ENCODE results near the gene CD27. TPM values are rescaled to one million over a fixed set of nuclear protein-coding genes. Genes with fewer than 3 reads are reported as not detected.
A peak's percentile ranks its signal among the peaks of the same experiment; 100 is the strongest.

Gene CD27
- total RNA-seq, 1 donor from 2014 or later, result 0.40 TPM

DNA sequence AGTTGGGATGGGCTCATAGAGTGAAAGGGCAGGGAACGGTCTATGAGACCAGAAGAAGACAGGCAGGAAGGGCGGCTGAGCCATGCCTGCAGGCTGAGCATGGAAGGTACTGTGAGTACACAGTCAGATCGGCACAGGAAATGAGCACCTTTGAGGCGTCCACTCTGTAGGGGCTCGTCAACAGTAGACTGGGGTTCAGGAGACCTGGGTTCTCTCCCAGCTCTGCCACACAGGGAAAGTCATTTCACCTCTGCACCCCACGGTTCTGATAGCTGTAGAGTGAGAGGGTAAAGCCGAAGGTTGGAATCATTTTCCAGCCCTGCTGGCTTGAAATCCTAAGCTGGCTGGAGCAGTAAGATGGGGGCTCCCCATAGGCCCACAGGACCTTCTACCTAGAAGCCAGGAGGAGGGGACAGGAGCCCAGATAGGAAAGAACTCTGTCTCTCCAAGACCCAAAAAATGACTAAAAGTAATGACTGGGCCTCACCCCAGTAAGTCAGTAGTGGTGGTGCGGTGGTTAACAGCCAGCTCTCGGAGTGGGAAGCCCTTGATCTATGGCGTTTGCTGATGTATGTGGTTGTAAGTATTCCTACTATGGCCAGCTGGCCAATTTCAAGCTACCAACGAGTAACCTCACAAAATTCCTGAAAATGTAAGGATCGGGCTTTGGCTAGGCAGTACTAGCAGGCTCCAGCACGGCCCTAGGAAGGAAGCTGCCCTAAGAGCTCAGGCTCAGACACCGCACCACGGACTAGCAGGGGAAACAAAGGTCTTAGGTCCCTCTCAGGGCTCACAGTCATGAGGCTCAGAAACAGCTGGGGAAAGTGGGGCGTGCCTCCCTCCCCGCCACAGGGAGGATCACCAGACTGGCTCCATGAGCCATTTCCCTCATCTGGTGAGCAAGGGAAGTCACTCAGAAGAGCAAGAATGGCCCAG, 10.3 kb upstream of the CD27 start:
- ATAC-seq, result peak; percentile 10

DNA sequence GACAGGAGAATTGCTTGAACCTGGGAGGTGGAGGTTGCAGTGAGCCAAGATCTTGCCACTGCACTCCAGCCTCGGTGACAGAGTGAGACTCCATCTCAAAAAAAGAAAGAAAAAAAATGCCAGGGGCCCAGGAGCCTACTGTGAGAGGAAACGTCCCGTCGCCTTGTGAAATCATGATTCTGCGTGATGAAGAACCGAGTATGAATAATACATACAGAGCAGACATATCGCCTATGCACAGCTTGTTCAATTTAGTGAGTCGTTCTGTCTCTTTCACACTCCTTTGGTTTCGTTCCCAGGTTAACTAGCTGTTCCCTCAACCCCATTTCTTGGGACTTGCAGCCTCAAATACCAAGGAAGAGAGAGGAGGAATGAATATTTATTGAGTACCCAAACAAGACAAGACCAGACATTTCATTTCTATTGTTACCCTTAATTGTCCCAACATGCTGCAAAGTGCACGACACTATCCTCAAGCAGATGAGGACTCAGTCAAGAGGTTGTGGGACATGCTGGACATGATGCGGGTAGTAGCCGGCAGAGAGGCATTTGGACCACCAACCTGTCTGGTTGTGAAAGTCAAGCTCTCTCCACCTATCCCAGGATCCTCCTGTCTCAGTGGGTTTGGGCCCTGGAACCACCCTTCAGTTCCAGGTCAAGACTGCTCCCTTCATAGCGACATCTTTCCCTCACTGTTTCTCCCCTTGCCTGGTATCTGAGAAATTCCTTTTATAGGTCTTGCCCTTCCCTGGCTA, 8.6 kb upstream of the CD27 start:
- ATAC-seq, result no peak

DNA sequence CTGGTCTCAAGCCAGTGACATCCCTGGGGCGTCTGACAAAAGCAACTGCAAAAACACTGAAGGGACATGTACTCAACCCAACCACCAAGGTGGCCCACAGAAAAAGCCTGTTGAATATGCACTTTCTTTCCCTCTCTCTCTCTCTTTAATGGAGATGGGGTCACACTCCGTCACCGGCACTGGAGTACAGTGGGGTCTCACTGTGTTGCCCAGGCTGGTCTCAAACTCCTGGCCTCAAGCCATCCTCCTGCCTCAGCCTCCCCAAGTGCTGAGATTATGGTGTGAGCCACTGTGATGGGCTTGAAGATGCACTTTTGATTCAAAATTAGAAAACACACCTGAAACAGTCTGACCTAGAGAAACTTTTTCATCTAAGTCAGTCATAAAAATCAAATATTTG, 7.2 kb upstream of the CD27 start:
- ATAC-seq, result no peak

DNA sequence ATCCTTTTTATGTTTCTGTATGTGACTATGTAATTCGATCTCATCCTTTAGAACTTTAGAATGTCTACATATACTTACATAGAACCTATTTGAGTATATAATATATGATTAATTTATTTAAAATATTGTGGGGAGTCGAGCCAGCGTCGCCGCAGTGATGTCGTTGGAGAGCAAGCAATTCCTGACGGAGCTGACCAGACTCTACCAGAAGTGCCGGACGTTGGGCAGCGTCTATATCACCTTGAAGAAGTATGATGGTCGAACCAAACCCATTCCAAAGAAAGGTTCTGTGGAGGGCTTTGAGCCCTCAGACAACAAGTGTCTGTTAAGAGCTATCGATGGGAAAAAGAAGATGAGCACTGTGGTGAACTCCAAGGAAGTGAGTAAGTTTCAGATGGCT, 6.4 kb upstream of the CD27 start:
- ATAC-seq, result no peak

DNA sequence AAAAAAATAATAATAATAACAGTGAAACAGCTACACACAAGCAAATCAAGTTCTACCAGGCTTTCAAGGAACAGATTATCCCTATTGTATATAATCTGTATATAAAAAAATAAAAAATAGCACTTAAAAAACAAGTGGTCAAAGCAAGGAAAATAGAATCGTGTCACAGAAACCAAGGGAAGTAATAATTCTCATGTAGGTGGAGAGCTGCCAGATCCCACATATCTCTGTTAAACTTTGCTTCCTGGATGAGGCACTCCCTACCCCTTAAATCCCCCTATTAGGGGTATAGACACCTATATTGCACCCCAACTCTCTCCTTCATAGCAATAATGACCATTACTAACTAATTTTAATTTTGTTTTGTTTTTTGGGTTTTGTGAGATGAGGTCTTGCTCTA, 4.4 kb upstream of the CD27 start:
- no peak for ATAC-seq

DNA sequence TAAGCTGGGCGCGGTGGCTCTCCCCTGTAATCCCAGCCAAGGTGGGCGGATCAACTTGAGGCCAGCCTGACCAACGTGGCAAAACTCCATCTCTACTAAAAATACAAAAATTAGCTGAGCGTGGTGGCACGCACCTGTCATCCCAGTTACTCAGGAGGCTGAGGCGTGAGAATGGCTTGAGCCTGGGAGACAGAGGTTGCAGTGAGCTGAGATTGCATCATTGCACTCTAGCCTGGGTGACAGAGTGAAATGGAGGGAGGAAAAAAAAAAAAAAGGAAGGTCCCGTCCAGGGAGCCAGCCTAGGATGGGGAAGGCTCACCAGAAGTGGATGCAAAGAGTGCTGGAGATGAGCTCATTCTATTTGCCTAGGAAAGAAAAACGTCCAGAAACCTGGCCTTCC, 1.9 kb upstream of the CD27 start:
- ATAC-seq, result no peak

DNA sequence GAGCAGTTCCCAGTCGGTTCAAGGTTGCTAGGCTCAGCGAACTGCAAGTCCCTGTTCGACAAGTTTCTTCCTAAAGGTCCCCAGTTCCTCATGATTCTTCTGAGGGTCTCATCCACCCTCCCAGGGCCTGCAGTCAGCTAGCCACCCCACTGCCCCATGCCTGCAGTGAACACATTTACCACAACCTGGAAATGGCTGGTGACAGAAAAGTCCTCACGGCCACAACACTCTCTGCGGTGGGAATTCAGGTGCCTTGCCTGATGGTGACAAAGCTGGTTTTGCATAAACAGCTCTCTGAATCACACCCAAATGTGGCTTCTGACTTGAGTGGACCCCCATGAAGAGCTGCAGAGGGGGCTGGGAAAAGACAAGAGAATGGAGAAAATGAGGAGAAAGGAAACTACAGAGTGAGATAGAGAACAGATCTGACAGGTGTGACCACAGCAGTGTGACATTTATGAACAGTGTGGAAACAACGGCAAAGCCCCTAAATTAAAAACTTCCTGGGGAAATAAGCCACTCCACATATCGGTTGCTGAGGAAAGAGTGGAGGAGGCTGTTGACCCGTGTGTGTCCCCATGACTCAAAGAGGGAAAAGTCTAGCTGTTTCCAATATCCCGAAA, 1.3 kb upstream of the CD27 start:
- no peak for ATAC-seq

DNA sequence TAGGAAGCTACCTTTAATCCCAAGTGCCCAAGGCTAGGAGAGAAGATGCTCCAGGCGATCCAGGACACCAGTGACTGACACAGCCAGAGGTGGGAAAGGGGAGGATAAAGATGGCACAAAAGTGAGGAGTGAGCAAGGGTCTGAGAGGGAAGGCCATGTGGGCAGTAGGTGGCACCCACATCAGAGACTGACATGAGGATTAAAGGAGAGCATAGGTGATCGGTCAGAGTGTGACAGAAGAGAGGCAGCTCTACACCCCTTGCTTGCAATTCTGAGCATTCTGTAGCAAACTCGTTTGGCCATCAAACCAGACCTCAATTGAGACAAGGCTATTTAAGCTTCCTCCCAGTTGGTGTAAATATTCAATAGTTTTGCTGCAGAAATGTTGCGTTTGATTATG, 724 bp upstream of the CD27 start:
- no peak for ATAC-seq

DNA sequence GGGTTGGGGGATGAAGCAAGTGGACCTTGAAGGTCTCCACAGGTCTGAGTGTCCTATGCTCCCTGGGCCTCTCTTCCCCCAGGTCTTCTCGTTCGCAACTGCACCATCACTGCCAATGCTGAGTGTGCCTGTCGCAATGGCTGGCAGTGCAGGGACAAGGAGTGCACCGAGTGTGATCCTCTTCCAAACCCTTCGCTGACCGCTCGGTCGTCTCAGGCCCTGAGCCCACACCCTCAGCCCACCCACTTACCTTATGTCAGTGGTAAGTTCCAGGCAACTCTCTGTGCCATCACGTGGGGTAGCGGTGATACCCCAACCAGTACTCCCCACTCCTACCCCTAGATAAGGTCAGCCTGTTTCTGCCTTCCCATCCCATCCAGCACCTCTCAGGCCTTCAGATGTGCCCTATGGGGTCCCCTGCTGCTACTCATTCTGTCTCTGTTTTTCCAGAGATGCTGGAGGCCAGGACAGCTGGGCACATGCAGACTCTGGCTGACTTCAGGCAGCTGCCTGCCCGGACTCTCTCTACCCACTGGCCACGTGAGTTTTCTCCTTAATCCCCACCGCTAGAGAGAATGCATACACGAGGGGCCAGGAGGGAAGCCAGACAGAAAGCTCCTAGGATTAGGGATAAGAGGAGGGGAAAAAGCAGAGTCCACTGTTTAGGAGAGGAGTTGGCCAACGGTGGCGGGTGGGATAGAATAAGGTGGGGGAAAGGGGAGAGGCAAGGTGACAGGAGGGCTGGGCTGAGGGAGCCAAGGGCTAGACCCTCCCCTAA, 5.5 kb downstream of the CD27 start:
- no peak for ATAC-seq

DNA sequence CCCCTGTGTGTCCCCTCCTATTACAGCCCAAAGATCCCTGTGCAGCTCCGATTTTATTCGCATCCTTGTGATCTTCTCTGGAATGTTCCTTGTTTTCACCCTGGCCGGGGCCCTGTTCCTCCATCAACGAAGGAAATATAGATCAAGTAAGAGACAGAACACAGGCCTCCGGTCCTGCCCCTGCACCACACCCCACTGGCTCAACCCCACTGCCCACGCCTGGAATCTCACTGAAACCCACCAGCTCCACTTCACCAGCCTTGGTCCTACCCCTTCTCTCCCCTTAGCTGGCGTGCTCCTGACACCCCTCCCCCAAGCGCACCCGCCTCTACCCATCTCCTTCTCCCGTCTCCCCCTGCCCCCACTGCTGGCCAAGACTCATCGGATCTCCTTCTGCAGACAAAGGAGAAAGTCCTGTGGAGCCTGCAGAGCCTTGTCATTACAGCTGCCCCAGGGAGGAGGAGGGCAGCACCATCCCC, 6.2 kb downstream of the CD27 start:
- peak; percentile 5 for ATAC-seq

DNA sequence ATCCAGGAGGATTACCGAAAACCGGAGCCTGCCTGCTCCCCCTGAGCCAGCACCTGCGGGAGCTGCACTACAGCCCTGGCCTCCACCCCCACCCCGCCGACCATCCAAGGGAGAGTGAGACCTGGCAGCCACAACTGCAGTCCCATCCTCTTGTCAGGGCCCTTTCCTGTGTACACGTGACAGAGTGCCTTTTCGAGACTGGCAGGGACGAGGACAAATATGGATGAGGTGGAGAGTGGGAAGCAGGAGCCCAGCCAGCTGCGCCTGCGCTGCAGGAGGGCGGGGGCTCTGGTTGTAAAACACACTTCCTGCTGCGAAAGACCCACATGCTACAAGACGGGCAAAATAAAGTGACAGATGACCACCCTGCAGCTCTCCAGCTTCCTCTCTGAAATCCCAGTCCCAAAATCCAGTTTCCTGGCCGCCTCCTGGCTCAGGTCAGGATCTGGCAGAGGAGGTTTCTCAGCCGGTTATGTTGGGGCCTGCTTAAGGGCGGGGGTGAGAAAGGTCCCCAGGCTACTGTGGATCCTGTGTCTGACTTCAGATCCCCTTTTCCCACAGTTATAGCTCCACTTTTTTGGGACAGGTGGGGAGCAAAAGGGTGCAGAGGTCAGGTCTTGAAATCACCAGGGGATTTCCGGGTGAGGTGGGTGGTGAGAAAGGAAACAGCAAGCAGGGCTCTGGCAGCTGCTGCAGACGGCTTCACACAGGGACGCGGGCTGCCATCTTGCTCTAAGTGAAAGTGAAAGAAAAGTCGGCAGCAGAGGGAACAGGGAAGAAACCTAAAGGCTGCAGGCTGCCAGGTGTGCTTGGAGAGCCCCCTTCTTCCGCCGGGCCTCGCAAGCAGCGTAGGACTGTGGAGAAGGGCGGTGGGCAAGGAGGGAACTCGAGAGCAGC, 6.8 kb downstream of the CD27 start, which contains the start of gene TAPBPL:
Gene TAPBPL, plus strand, starts transcription at position 695 of the 897 bp plus-strand sequence. CDS start 207 bp downstream, outside the sequence.
- ATAC-seq, result peak; percentile 64

DNA sequence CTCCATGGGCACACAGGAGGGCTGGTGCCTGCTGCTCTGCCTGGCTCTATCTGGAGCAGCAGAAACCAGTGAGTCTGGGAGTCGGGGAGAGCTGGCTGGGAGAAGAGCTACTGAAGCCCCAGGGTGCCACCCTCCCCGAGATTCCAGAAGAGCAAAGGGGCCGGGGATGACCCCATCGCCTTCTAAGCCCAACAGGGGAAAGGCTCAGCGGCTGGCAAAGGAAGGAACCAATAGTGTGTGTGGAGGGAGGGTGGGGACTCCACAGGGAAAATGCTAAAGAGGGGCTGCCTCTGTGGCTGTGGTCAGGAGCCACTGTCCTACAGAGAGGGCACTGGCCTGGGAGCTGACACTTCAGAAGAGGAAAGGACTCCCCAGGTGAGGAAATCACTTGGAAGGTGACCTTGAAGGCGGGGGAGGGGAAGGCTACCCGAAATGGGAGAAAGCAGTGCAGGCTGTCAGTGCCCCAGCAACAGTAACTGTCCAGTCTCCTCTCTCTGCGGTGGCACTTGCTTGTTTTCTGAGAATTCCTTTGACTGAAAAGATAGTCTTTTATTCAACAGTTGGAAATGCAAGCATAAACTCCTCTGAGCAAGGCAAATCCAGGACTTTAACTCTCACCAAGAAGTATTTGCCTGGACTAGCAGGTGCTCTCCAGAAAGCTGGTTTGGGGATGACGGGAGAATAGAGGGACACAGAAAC, 7.6 kb downstream of the CD27 start:
- ATAC-seq, result peak; percentile 19

DNA sequence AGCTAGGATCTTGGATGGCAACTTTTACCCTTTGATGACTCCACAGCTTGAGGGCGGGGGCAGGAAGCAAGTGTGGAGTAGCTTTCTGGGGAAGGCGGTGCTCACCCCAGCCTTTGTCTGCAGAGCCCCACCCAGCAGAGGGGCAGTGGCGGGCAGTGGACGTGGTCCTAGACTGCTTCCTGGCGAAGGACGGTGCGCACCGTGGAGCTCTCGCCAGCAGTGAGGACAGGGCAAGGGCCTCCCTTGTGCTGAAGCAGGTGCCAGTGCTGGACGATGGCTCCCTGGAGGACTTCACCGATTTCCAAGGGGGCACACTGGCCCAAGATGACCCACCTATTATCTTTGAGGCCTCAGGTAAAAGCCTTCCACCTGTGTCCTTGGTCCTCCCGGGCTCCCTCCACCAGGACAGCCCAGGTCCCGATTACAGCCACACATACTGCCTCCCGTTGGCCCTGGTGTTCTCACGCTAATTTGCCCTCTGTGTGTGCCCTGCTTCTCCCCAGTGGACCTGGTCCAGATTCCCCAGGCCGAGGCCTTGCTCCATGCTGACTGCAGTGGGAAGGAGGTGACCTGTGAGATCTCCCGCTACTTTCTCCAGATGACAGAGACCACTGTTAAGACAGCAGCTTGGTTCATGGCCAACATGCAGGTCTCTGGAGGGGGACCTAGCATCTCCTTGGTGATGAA, 8.3 kb downstream of the CD27 start:
- peak; percentile 68 for ATAC-seq

DNA sequence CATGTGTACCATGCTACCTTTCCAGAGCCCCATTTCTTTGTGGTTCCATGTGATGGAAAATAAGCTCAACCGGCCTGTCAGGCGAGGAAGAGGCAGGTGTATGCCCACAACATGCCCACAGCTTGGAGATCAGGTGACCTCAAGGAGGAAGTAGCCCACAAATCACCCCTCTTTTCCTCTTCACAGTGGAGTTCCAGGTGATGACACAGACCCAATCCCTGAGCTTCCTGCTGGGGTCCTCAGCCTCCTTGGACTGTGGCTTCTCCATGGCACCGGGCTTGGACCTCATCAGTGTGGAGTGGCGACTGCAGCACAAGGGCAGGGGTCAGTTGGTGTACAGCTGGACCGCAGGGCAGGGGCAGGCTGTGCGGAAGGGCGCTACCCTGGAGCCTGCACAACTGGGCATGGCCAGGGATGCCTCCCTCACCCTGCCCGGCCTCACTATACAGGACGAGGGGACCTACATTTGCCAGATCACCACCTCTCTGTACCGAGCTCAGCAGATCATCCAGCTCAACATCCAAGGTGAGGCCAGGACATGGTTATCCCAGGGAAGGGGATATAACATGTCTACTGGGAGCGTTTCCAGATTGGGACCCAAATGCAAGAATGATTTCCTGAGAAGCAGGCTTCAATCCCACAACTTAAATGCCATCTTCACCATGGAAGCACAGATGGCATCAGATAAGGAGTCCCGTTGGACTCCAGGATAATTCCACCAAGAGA, 12.6 kb downstream of the CD27 start:
- no peak for ATAC-seq

DNA sequence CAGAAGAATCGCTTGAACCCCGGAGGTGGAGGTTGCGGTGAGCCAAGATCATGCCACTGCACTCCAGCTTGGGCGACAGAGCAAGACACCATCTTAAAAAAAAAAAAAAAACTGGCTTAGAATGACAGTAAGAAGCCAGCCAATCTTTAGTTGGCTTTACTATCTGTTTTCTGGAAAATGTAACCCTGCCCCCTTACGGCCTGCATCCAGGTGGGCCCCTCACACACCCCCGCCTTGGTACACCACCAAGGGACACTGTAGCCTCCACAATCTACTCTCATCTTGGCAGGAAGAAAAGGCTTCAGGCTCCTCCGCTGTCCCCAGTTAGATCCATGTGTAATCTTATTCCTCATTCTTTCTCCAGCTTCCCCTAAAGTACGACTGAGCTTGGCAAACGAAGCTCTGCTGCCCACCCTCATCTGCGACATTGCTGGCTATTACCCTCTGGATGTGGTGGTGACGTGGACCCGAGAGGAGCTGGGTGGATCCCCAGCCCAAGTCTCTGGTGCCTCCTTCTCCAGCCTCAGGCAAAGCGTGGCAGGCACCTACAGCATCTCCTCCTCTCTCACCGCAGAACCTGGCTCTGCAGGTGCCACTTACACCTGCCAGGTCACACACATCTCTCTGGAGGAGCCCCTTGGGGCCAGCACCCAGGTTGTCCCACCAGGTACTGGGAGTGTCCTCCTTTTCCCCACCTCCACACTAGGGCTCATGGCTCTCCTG, 13.7 kb downstream of the CD27 start:
- ATAC-seq, result no peak

DNA sequence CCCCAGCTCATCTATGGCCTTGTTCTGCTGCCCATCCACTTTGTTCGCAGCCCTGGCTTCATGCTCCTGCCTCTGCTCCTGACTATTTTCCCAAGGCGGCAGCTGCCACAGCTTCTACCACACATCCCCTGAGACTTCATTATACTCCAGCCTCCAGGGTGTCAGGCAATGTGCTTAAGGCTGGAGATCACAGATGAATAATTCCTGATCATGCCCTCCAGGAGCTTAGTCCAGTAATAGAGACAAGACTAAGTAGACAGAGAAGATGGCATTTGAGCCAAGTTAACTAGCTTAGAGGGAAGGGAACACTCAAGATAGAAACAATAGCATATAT, 14.2 kb downstream of the CD27 start:
- no peak for ATAC-seq

DNA sequence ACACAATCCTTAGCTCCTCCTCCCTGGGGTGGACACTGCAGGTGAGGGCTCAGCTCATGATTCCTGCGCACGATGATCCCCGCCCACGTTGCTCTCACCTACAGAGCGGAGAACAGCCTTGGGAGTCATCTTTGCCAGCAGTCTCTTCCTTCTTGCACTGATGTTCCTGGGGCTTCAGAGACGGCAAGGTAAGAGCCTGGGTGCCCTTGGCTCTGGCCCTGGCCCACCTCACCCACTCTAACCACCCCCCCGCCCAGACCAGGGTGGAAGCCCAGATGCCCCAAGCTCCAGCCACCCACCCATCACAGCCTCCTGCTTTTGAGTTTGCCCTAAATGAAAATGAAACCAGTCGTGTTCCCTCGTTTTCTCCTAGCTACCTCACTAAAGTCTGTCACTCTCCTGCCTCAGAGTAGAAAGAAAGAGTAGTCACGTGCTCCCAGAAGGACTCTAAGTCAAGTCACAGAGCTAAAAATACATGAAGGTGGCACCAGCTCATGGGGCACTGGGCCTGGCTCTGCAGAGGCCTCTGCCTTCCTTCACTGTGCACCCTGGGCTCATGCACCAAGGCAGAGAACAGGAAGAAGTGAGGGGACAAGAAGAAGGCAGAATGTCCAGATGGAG, 16.1 kb downstream of the CD27 start:
- no peak for ATAC-seq
